Endothelial cell of umbilical vein (primary cell): Measurements from ENCODE around the gene PIANP.

Source experiments
- CTCF ChIP-seq, 2 donors: IDR thresholded peaks; 1 replicate in 1 of 2; 2 replicates in 1 of 2; pipeline ENCODE4 v1.5.1; 2011; ENCODE audit warnings: low read length in 2 of 2, mild to moderate bottlenecking in 2 of 2, moderate library complexity in 2 of 2, control low read depth in 1 of 2, inconsistent platforms in 1 of 2, low read depth in 1 of 2; ENCODE audit not compliant: insufficient read depth in 1 of 2; ENCODE audit errors: extremely low read depth in 1 of 2
- EZH2 ChIP-seq: IDR thresholded peaks from 2 replicates; pipeline ENCODE4 v1.6.1; 2012; ENCODE audit warnings: borderline replicate concordance, low read depth, mild to moderate bottlenecking, moderate library complexity, low read length, inconsistent platforms; ENCODE audit not compliant: severe bottlenecking
- FOS ChIP-seq: IDR thresholded peaks from 2 replicates; pipeline ENCODE4 v1.6.1; 2011; ENCODE audit warnings: mild to moderate bottlenecking, low read length, moderate library complexity, borderline replicate concordance; ENCODE audit not compliant: insufficient read depth
- GATA2 ChIP-seq: IDR thresholded peaks from 2 replicates; pipeline ENCODE4 v1.7.0; 2011; ENCODE audit warnings: low read depth, mild to moderate bottlenecking, moderate library complexity, mixed read lengths, low read length; ENCODE audit not compliant: insufficient read length, insufficient read depth
- MAX ChIP-seq: IDR thresholded peaks from 2 replicates; pipeline ENCODE4 v1.6.1; 2011; ENCODE audit not compliant: insufficient read depth, insufficient read length
- MYC ChIP-seq: IDR thresholded peaks from one replicate; pipeline ENCODE4 v1.6.1; 2011; ENCODE audit warnings: mild to moderate bottlenecking, low read depth, low read length
- POLR2A ChIP-seq: IDR thresholded peaks from 2 replicates; pipeline ENCODE4 v1.6.1; 2012; ENCODE audit warnings: low read depth, mild to moderate bottlenecking, control low read depth, low read length

- no peak for TF ChIP-seq POLR2A
- TF ChIP-seq CTCF (IDR thresholded peaks at IDR 0.05; ENCODE audit: extremely low read depth in 1 of 2, insufficient read depth in 1 of 2, low read depth in 1 of 2, low read length in 2 of 2), result no peak
- no peak for TF ChIP-seq MYC
- TF ChIP-seq EZH2, result no peak
- no peak for TF ChIP-seq GATA2
- no peak for TF ChIP-seq MAX
- TF ChIP-seq FOS, result no peak
These were observed 35.7 kb downstream of the PIANP start for GRCh38 chr12:6664902-6665301.
